HG02870 (cell line): Measurements from ENCODE around the gene OR52M1.
"Not testable (repeated sequence)": the region's sequence is repeated elsewhere in the genome, so short reads cannot be mapped to it uniquely, and the experiment has no call there.

Experiments used
- ATAC-seq: cut with Tn5 transposase; IDR thresholded peaks from one replicate; pipeline ENCODE4 v1.9.1; 2021; ENCODE audit warnings: mild to moderate bottlenecking, moderate library complexity; ENCODE audit not compliant: unreplicated experiment

The OR52M1 gene

GRCh38 chr11:4544891-4545290 lies at the start of gene OR52M1:
TSS of gene OR52M1 (plus strand) at chr11:4545191. CDS start at chr11:4545191, 0 bp downstream.
- ATAC-seq, result no peak

- ATAC-seq, result no peak
Observed at GRCh38 chr11:4495487-4495886, 49.5 kb upstream of the OR52M1 start.

GRCh38 chr11:4495986-4496385 lies 49.0 kb upstream of the OR52M1 start:
- no peak for ATAC-seq

GRCh38 chr11:4496557-4497248 lies 48.3 kb upstream of the OR52M1 start:
- ATAC-seq, result no peak

- ATAC-seq, result no peak
Observed at GRCh38 chr11:4508886-4509285, 36.1 kb upstream of the OR52M1 start.

GRCh38 chr11:4511282-4512245 lies 33.4 kb upstream of the OR52M1 start:
- ATAC-seq, result no peak

- ATAC-seq, result no peak
Observed at GRCh38 chr11:4514196-4514595, 30.8 kb upstream of the OR52M1 start.

GRCh38 chr11:4522339-4522738 lies 22.7 kb upstream of the OR52M1 start:
- ATAC-seq, result no peak

GRCh38 chr11:4522752-4523151 lies 22.2 kb upstream of the OR52M1 start:
- no peak for ATAC-seq

GRCh38 chr11:4523666-4524065 lies 21.3 kb upstream of the OR52M1 start:
- no peak for ATAC-seq

- ATAC-seq, result no peak
Observed at GRCh38 chr11:4527926-4528325, 17.1 kb upstream of the OR52M1 start.

GRCh38 chr11:4531686-4532085 lies 13.3 kb upstream of the OR52M1 start:
- not testable (repeated sequence) for ATAC-seq

- no peak for ATAC-seq
Observed at GRCh38 chr11:4539603-4540219, 5.3 kb upstream of the OR52M1 start.

- no peak for ATAC-seq
Observed at GRCh38 chr11:4541071-4541470, 3.9 kb upstream of the OR52M1 start.

GRCh38 chr11:4543561-4543960 lies 1.4 kb upstream of the OR52M1 start:
- no peak for ATAC-seq

- ATAC-seq, result no peak
Observed at GRCh38 chr11:4546878-4547277, 1.9 kb downstream of the OR52M1 start.

- no peak for ATAC-seq
Observed at GRCh38 chr11:4547416-4547815, 2.4 kb downstream of the OR52M1 start.

- no peak for ATAC-seq
Observed at GRCh38 chr11:4551346-4551979, 6.5 kb downstream of the OR52M1 start.

- no peak for ATAC-seq
Observed at GRCh38 chr11:4559527-4560440, 14.8 kb downstream of the OR52M1 start.

GRCh38 chr11:4560467-4560866 lies 15.5 kb downstream of the OR52M1 start:
- ATAC-seq, result no peak
